ENCODE results near the gene PCBP2. TPM values are rescaled to one million over a fixed set of nuclear protein-coding genes. Genes with fewer than 3 reads are reported as not detected.

The PCBP2 gene
- total RNA-seq, 1 experiment from 2014 or later: 981 TPM

- DNase-seq (ENCODE audit: low spot score): no peak
Measured at GRCh38 chr12:53450936-53451335, 966 bp upstream of the PCBP2 start.

More at GRCh38 chr12:53450936-53451335, 966 bp upstream of the PCBP2 start:
- ATAC-seq: no peak
- TF ChIP-seq TEAD4 (CRISPR knock-in tag; IDR thresholded peaks at IDR 0.05) (no peak), PREB (CRISPR knock-in tag; IDR thresholded peaks at IDR 0.05; ENCODE audit: borderline replicate concordance) (no peak), ZNF416 (CRISPR knock-in tag; IDR thresholded peaks at IDR 0.05) (no peak), HMGA2 (CRISPR knock-in tag; IDR thresholded peaks at IDR 0.05) (no peak), FOXK1 (CRISPR knock-in tag; IDR thresholded peaks at IDR 0.05) (no peak), ERG (CRISPR knock-in tag; IDR thresholded peaks at IDR 0.05) (no peak), MAX (CRISPR knock-in tag; IDR thresholded peaks at IDR 0.05) (no peak), STAT6 (CRISPR knock-in tag; conservative IDR thresholded peaks at IDR 0.05; ENCODE audit: low read depth) (no peak), USF2 (CRISPR knock-in tag; IDR thresholded peaks at IDR 0.05) (no peak), NFYB (CRISPR knock-in tag; conservative IDR thresholded peaks at IDR 0.05; ENCODE audit: low read depth) (no peak), ATF3 (CRISPR knock-in tag; conservative IDR thresholded peaks at IDR 0.05) (no peak), E2F5 (CRISPR knock-in tag; IDR thresholded peaks at IDR 0.05) (no peak), HMGXB4 (CRISPR knock-in tag; IDR thresholded peaks at IDR 0.05) (no peak)
- Mint-ChIP-seq H3K27me3 (ENCODE audit: low read depth) (no peaks in the 10 kb centered on the region), H3K4me1 (peaks cover 23% of the 10 kb centered on the region), H3K4me3 (no peak overlapping the region), H3K27ac (no peak overlapping the region), H3K36me3 (peaks cover 50% of the 10 kb centered on the region), H3K9me3 (no peaks in the 10 kb centered on the region)
- ChIA-PET POLR2A (interaction anchor here (0.6 to 1.1 kb wide), 4 partner anchors 10 to 191 kb away, joined by 3 to 4 read pairs (median 3); no protein-coding TSS in a partner anchor), CTCF (interaction anchor here (0.6 to 2.9 kb wide), 10 partner anchors 24 to 722 kb away, joined by 3 to 18 read pairs (median 4); partner anchors contain the start of genes AAAS and PFDN5)
